GM19395 (cell line): ENCODE results near the gene MSTO1.
"Not testable (repeated sequence)": the region's sequence is repeated elsewhere in the genome, so short reads cannot be mapped to it uniquely, and the experiment has no call there.

Experiments used
- ATAC-seq: cut with Tn5 transposase; IDR thresholded peaks from one replicate; pipeline ENCODE4 v1.9.1; 2021; ENCODE audit warnings: mild to moderate bottlenecking, moderate library complexity; ENCODE audit not compliant: unreplicated experiment

The MSTO1 gene

GRCh38 chr1:155610257-155610647 lies 234 bp downstream of the MSTO1 start:
- peak; percentile 40 for ATAC-seq

GRCh38 chr1:155613226-155613625 lies 3.2 kb downstream of the MSTO1 start:
- not testable (repeated sequence) for ATAC-seq

GRCh38 chr1:155622191-155622590 lies 12.2 kb downstream of the MSTO1 start:
- no peak for ATAC-seq

- no peak for ATAC-seq
Measured at GRCh38 chr1:155623357-155623756, 13.3 kb downstream of the MSTO1 start.

- not testable (repeated sequence) for ATAC-seq
Measured at GRCh38 chr1:155626428-155626827, 16.4 kb downstream of the MSTO1 start.

- ATAC-seq = no peak
Measured at GRCh38 chr1:155636397-155637153, 26.6 kb downstream of the MSTO1 start.

GRCh38 chr1:155640367-155640766 lies 30.3 kb downstream of the MSTO1 start:
- no peak for ATAC-seq

- ATAC-seq = not testable (repeated sequence)
Measured at GRCh38 chr1:155642559-155643180, 32.7 kb downstream of the MSTO1 start.

- no peak for ATAC-seq
Measured at GRCh38 chr1:155643230-155643629, 33.2 kb downstream of the MSTO1 start.

DNA sequence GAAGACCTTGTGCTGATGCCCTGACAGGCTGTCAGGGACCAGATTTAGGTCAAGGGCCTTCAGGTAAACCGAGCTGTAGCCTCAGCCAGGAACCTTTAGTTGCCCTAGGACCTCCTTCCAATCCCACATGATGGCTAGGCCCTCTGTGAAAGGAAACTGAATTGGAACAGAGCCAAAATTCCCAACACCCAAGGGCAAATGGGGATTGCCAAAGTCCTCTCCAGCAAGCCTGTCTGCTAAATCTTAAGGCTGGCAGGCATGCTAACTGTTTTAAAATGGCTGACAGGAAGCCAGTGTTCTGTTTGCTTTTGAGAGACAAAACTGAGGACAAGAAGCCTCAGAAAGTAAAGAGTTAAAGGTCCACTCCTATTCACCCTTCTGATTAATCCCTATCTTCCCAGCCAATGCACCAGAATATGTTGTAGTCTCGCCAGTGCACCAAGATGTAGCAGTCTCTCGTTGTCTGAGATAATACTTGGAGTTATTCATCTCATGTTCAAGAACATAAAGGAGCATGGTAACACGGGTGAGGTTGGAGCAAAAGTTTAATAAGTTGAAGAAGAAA lies 35.1 kb downstream of the MSTO1 start:
- ATAC-seq = no peak

GRCh38 chr1:155645648-155646047 lies 35.6 kb downstream of the MSTO1 start:
- no peak for ATAC-seq

GRCh38 chr1:155646307-155646706 lies 36.3 kb downstream of the MSTO1 start:
- ATAC-seq = no peak

GRCh38 chr1:155648207-155649147 lies 38.5 kb downstream of the MSTO1 start:
- no peak for ATAC-seq

DNA sequence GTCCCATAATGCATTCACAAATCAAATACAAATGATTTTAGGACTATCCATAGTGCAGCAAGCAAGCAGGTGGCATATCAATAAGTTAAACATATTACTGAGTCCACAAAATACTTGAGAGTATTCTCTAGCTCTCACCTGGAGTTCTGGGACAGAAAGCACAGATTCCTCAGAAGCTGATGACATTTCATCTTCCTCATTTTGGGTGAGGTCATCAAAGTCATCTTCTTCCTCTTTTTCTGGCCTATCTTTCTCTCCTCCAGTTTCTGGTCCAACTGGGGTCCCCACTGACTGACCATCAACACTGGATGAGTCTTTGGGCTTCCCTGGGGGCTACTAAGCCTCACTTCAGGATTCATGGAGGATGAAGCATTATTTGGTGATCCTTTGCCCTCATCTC lies 39.7 kb downstream of the MSTO1 start:
- ATAC-seq = no peak

DNA sequence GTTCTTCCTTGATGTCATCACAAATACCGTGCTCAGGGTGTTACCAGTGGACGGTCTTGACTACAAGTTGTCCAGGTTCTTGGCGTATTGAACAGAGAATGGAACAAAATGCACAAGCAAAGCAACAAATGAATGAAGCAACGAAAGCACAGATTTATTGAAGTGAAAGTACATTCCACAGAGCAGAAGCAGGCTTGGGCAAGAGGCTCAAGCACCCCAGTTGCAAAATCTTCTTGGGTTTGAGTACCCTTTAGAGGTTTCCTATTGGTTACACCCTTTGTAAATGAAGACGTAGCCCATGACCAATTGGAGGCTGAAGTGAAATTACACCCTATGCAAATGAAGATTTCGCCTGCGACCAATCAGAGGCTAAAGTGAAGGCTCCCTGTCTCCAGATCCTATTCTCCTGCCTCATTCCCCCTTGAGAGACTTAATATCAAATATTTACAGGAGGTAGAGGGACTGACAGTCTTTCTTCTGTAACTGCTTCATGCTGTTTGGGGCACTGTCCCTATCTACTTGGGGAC lies 40.3 kb downstream of the MSTO1 start:
- no peak for ATAC-seq

DNA sequence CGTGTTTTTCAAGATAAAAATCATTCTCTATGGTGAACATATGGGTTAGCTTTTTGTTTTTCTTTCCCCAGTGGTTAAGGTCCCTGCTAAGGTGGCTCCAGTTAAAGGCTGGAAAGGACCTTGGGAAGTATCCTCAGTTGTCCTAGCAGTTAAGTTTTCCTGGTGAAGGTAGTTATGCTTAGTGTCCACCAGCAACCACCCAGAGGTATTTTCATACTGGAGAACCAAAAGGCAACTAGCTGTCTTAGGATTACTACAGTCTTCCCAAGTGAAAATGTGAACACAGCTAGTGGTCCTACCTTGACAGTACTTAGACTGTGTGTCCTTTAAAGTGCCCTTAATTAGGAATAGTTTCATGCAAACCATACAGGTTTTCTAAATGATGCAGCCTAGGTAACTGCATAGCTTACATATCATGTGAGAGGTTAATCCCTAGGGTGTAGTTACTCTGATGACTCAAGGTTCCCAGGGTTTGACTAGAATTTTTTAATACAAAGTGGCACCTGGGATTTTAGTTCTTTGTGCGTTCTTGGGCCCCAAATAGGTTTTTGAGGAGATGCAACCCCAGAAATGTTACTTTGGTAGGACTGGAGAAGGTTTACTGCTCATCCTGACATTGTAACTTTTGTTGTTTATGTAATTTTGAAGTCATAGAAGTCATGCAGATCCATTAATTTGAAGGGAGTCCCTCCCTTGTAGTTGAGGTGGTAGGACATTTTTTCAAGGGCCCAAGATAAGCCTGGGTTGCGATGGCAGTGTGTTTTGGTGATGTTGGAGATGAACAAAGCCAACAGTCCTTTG lies 42.0 kb downstream of the MSTO1 start:
- no peak for ATAC-seq

GRCh38 chr1:155652951-155653350 lies 42.9 kb downstream of the MSTO1 start:
- no peak for ATAC-seq

GRCh38 chr1:155657463-155657862 lies 47.4 kb downstream of the MSTO1 start:
- ATAC-seq = no peak

DNA sequence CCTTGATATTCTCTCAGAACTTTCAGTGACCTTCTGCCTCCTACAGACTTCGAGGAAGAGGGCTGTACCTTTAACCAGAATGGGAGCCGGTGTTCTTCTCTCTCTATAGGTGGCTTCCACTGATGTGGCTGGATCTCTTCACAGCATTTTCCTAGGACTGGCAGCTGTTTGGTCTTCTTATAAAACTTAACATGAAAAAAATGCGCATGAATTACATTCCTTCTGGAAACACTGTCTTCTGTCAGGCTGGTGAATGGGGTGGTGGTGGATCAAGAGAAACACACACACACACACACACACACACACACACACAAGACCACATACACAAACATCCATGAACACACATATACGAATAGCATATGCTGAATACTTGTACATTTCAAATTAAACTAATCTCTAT lies 51.2 kb downstream of the MSTO1 start:
- ATAC-seq = not testable (repeated sequence)
